Measurements from ENCODE around the gene MTUS2.

The MTUS2 gene

DNA sequence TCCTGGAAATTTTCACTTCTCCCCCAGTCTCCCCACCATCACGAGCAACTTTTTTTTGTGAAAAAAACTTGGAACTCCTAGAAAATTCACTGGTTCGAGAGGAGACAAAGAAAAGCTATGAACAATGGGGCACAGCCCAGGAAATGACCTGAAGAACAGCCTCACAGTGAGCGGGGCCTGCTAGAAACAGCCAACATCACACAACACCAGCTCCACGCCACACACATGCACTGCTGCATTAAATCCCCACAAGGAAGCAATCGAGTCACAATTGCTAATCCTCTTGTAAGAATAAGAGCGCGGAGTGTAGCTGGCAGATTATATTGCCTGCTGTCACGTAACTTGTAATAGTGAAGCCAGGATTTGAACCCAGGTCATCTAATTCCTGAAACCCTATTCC, 726.5 kb downstream of the MTUS2 start:
- TF ChIP-seq, protein P1, sequence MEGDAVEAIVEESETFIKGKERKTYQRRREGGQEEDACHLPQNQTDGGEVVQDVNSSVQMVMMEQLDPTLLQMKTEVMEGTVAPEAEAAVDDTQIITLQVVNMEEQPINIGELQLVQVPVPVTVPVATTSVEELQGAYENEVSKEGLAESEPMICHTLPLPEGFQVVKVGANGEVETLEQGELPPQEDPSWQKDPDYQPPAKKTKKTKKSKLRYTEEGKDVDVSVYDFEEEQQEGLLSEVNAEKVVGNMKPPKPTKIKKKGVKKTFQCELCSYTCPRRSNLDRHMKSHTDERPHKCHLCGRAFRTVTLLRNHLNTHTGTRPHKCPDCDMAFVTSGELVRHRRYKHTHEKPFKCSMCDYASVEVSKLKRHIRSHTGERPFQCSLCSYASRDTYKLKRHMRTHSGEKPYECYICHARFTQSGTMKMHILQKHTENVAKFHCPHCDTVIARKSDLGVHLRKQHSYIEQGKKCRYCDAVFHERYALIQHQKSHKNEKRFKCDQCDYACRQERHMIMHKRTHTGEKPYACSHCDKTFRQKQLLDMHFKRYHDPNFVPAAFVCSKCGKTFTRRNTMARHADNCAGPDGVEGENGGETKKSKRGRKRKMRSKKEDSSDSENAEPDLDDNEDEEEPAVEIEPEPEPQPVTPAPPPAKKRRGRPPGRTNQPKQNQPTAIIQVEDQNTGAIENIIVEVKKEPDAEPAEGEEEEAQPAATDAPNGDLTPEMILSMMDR (IDR thresholded peaks at IDR 0.05): no peak

DNA sequence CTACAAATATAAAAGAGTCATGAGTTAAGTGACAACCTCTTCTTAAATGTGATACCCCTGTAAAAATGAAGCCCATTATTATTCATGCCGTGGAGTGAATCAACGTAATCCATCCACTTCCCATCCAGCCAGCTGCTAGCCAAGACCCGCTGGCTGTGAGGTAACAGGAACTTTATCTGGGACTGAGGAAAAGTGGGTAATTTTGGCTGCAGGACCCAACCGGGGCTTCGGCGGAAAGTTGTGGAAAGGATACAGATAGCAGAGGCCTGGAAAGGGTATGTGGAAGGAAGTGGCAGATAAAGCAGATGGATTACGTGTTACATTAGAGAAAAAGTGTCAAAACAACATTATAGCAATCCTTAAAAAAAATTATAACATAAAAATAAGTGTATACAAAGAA, 727.0 kb downstream of the MTUS2 start:
- TF ChIP-seq, protein P1 (IDR thresholded peaks at IDR 0.05): no peak

DNA sequence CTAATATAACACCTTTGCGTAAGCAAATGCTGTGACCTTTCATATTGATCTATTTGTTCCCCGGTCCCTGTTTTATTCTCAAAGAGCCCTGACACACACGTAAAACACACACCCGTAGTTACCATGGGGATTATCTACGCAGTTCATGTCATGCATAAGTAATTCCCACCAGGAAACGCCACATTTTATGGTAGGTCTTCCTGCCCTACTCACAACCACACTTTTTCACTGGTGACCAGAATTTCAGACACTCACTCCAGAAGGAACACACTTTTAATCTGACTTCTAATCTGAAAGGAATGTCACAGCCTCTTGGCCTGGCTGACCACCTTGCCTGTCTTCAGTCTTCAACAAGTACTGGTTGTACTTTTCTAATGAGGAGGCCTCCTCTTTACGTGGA, 728.6 kb downstream of the MTUS2 start:
- TF ChIP-seq, protein P1 (IDR thresholded peaks at IDR 0.05): no peak

DNA sequence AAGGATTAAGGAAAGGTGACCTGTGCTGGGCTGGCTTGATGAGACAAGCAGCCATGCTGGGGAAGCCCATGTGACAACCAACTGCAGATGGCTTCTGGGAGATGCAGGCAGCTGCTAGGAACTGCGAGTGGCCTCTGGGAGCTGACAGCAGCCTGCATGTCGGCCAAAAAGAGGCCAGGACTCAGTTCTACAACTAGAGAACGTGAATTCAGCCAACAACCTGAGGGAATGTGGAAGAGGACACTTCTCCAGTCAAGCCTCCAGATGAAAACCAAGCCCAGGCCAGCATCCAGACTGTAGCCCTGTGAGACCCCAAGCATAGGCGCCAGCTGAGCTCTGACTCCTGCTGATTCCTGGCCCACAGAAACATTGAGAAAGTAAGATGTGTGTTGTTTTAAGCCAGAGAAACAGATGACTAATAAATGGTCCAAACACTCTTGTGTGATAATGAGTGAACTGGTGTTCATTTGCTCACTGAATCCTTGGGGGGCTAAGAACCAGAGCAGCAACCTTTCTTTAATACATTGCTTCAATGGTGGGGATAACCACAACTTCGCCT, 730.4 kb downstream of the MTUS2 start:
- TF ChIP-seq, protein P1 (IDR thresholded peaks at IDR 0.05): no peak

DNA sequence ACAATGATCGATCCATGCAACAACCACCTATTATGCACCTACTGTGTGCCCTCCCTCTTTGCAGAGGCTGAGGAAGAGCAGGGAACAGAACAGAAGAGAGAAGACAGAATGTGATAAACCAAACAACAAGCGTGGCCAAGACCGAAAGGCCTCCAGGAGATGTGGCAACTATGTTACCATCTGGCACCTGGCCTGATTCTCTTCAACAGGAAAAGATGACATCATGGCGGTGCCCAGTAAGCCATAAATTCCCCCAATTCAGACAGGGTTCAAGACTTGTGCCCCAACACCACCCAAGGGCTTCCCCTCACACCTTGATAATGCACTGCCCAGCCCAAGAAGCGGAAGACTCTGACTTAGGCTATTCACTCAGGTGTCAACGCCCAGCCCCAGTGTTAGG, 731.1 kb downstream of the MTUS2 start:
- TF ChIP-seq, protein P1 (IDR thresholded peaks at IDR 0.05): no peak
